NCI-H69 (cell line): ENCODE results near the gene PADI4.

Experiments
- DNase-seq: peaks from one replicate; lab custom pipeline; 2025; lab: John Stamatoyannopoulos, UW

PADI4 gene

GRCh38 chr1:17281775-17282181 lies 26.2 kb upstream of the PADI4 start:
- DNase-seq = no peak

- DNase-seq = no peak
These were observed 25.2 kb upstream of the PADI4 start for GRCh38 chr1:17282836-17283235.

- DNase-seq = no peak
These were observed 21.4 kb upstream of the PADI4 start for GRCh38 chr1:17286646-17287045.

GRCh38 chr1:17287130-17287776 lies 20.7 kb upstream of the PADI4 start:
- DNase-seq = no peak

GRCh38 chr1:17289721-17290120 lies 18.3 kb upstream of the PADI4 start:
- DNase-seq = no peak

- DNase-seq = no peak
These were observed 17.4 kb upstream of the PADI4 start for GRCh38 chr1:17290553-17290952.

- DNase-seq = peak; percentile 22
These were observed 15.5 kb upstream of the PADI4 start for GRCh38 chr1:17292299-17293160.

GRCh38 chr1:17293681-17294425 lies 14.1 kb upstream of the PADI4 start:
- DNase-seq = peak; percentile 38

GRCh38 chr1:17295292-17295691 lies 12.7 kb upstream of the PADI4 start:
- DNase-seq = peak; percentile 30

GRCh38 chr1:17296086-17296485 lies 11.9 kb upstream of the PADI4 start:
- DNase-seq = no peak

GRCh38 chr1:17297991-17298390 lies 10.0 kb upstream of the PADI4 start:
- DNase-seq = no peak

GRCh38 chr1:17301767-17302166 lies 6.2 kb upstream of the PADI4 start:
- no peak for DNase-seq

GRCh38 chr1:17304151-17304825 lies 3.7 kb upstream of the PADI4 start:
- no peak for DNase-seq

- DNase-seq = no peak
These were observed 3.2 kb upstream of the PADI4 start for GRCh38 chr1:17304826-17305175.

GRCh38 chr1:17305576-17306095 lies 2.4 kb upstream of the PADI4 start:
- DNase-seq = no peak

- DNase-seq = no peak
These were observed 1.6 kb upstream of the PADI4 start for GRCh38 chr1:17306407-17306806.

- DNase-seq = no peak
These were observed 1.1 kb upstream of the PADI4 start for GRCh38 chr1:17306921-17307320.

- no peak for DNase-seq
These were observed 668 bp upstream of the PADI4 start for GRCh38 chr1:17307329-17307728.

- DNase-seq = no peak
These were observed 596 bp downstream of the PADI4 start for GRCh38 chr1:17308593-17308992.

GRCh38 chr1:17309426-17310067 lies 1.6 kb downstream of the PADI4 start:
- DNase-seq = no peak

- DNase-seq = no peak
These were observed 2.2 kb downstream of the PADI4 start for GRCh38 chr1:17310068-17310640.
